ENCODE measurements around the gene SPIB. TPM values are rescaled to one million over a fixed set of nuclear protein-coding genes. Genes with fewer than 3 reads are reported as not detected.

The SPIB gene
- total RNA-seq, 4 donors from 2014 or later, result 0.37 TPM; not detected in 3

DNA sequence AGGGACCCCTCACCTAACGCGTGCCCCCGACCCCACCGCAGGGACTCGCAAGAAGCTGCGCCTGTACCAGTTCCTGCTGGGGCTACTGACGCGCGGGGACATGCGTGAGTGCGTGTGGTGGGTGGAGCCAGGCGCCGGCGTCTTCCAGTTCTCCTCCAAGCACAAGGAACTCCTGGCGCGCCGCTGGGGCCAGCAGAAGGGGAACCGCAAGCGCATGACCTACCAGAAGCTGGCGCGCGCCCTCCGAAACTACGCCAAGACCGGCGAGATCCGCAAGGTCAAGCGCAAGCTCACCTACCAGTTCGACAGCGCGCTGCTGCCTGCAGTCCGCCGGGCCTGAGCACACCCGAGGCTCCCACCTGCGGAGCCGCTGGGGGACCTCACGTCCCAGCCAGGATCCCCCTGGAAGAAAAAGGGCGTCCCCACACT is 9.3 kb downstream of the SPIB start:
- ATAC-seq (ENCODE audit: low FRiP score) (peak; percentile 17), DNase-seq (ENCODE audit: low spot score) (peak; percentile 44)
- no peak for TF ChIP-seq CTCF (IDR thresholded peaks at IDR 0.05)

GRCh38 chr19:50428772-50429463 is 10.2 kb downstream of the SPIB start:
- DNase-seq (ENCODE audit: low spot score) (no peak), ATAC-seq (ENCODE audit: low FRiP score) (no peak)
- TF ChIP-seq CTCF (IDR thresholded peaks at IDR 0.05), result no peak

GRCh38 chr19:50430888-50431342 is 12.2 kb downstream of the SPIB start:
- DNase-seq (ENCODE audit: low spot score), result no peak
- TF ChIP-seq CTCF (IDR thresholded peaks at IDR 0.05), result no peak

GRCh38 chr19:50431343-50432220 is 12.8 kb downstream of the SPIB start:
- ATAC-seq (ENCODE audit: low FRiP score) (peak; percentile 80), DNase-seq (ENCODE audit: low spot score) (peak; percentile 81)
- TF ChIP-seq CTCF (IDR thresholded peaks at IDR 0.05), result no peak

More at GRCh38 chr19:50430888-50431342, 12.2 kb downstream of the SPIB start:
- ATAC-seq (ENCODE audit: low FRiP score), result no peak

GRCh38 chr19:50432221-50433028 is 13.7 kb downstream of the SPIB start, which contains the start of gene MYBPC2:
Gene MYBPC2 (plus strand): TSS chr19:50432892. CDS start chr19:50432954, 62 bp downstream.
- TF ChIP-seq CTCF (IDR thresholded peaks at IDR 0.05), result no peak
- peak; percentile 14 for ATAC-seq (ENCODE audit: low FRiP score)
- DNase-seq (ENCODE audit: low spot score), result no peak

Measured in omental fat pad (tissue), 4 donors.